ENCODE data around the gene ASGR1.
"Not testable (repeated sequence)": the region's sequence is repeated elsewhere in the genome, so short reads cannot be mapped to it uniquely, and the experiment has no call there.

ASGR1 gene

DNA sequence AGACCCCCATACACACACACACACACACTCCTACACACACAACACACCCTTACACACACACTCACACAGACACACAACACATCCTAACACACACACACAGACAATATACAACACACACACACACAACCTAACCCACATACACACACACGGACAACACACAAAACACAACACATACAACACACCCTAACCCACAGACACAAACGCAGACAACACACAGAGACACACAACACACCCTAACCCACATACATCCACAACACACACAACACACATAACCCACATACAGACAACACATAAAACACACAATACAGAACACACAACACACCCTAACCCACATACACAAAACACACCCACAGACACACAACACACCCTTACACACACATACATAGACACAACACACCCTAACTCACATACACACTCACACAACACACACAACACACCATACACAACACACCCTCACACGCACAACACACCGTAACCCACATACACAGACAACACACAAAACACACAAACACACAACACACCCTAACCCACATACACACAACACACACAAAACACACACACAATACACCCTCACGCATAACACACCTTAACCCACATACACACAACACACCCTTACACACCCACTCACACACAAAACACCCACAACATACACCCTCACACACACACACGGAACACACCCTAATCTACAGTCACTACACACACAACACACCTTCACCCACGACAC, 4.4 kb downstream of the ASGR1 start:
- H3K36me3 ChIP-seq (ENCODE audit: control insufficient read depth in 4 of 4, insufficient read depth in 4 of 4, low read length in 3 of 4), result no peaks in the 10 kb centered on the region
- DNase-seq, result peak; percentile 14 to 87 (median 64)
- H3K9me3 ChIP-seq (ENCODE audit: control extremely low read depth in 1 of 5, control insufficient read depth in 4 of 5, insufficient read depth in 2 of 5, low read depth in 1 of 5, low read length in 4 of 5), result peaks cover 0 to 3% (median under 1%) of the 10 kb centered on the region in 5 experiments
- H3K27me3 ChIP-seq (replicated peaks in 2 of 5; ENCODE audit: control insufficient read depth in 4 of 5, insufficient read depth in 5 of 5, low read length in 4 of 5), result no peaks in the 10 kb centered on the region
- 55% methylated on average over 4 of the region's 7 CpGs for WGBS (ENCODE audit: insufficient coverage)
- H3K27ac ChIP-seq (ENCODE audit: insufficient read depth in 1 of 2, low read depth in 1 of 2, low read length in 2 of 2, poor library complexity in 1 of 2, severe bottlenecking in 2 of 2), result no peak overlapping the region
- peak overlapping the region in 3 of 7 experiments; percentile 24 to 70 (median 54) for H3K4me3 ChIP-seq (ENCODE audit: control insufficient read depth in 1 of 7, extremely low read depth in 1 of 7, insufficient read depth in 4 of 7, low read depth in 2 of 7, low read length in 6 of 7)
- CTCF ChIA-PET, result interaction anchor here (1.2 to 1.8 kb wide), 2 partner anchors 11 to 38 kb away, joined by 3 to 12 read pairs; no protein-coding TSS in a partner anchor
- POLR2A ChIA-PET, result interaction anchor here (1.2 kb wide), 1 partner anchor 151 kb away, joined by 6 read pairs; no protein-coding TSS in a partner anchor
- H3K4me1 ChIP-seq (ENCODE audit: control extremely low read depth in 1 of 4, control insufficient read depth in 4 of 4, insufficient read depth in 4 of 4, low read length in 3 of 4), result peaks cover 0 to 40% (median 33%) of the 10 kb centered on the region in 4 experiments

- peak; percentile 94 to 97 (median 95) for DNase-seq
- peaks cover 0 to 40% (median 33%) of the 10 kb centered on the region in 4 experiments for H3K4me1 ChIP-seq (ENCODE audit: control extremely low read depth in 1 of 4, control insufficient read depth in 4 of 4, insufficient read depth in 4 of 4, low read length in 3 of 4)
- peaks cover 0 to 5% (median 3%) of the 10 kb centered on the region in 5 experiments for H3K9me3 ChIP-seq (ENCODE audit: control extremely low read depth in 1 of 5, control insufficient read depth in 4 of 5, insufficient read depth in 2 of 5, low read depth in 1 of 5, low read length in 4 of 5)
- H3K4me3 ChIP-seq (ENCODE audit: control insufficient read depth in 1 of 7, extremely low read depth in 1 of 7, insufficient read depth in 4 of 7, low read depth in 2 of 7, low read length in 6 of 7), result peak overlapping the region in 3 of 7 experiments; percentile 24 to 70 (median 54)
- H3K27me3 ChIP-seq (replicated peaks in 2 of 5; ENCODE audit: control insufficient read depth in 4 of 5, insufficient read depth in 5 of 5, low read length in 4 of 5), result no peaks in the 10 kb centered on the region
- no peaks in the 10 kb centered on the region for H3K36me3 ChIP-seq (ENCODE audit: control insufficient read depth in 4 of 4, insufficient read depth in 4 of 4, low read length in 3 of 4)
- WGBS (ENCODE audit: insufficient coverage), result 51% methylated on average over 58 of the region's 69 CpGs
- ChIA-PET POLR2A (interaction anchor here (1.2 kb wide), 1 partner anchor 150 kb away, joined by 6 read pairs; no protein-coding TSS in a partner anchor), CTCF (interaction anchor here (0.8 to 1.8 kb wide), 3 partner anchors 10 to 122 kb away, joined by 3 to 12 read pairs (median 4); no protein-coding TSS in a partner anchor)
- H3K27ac ChIP-seq (ENCODE audit: insufficient read depth in 1 of 2, low read depth in 1 of 2, low read length in 2 of 2, poor library complexity in 1 of 2, severe bottlenecking in 2 of 2), result no peak overlapping the region
Measured at GRCh38 chr17:7173687-7174602, 5.2 kb downstream of the ASGR1 start.

- POLR2A ChIA-PET; H3K27ac ChIP-seq (ENCODE audit: insufficient read depth in 1 of 2, low read depth in 1 of 2, low read length in 2 of 2, poor library complexity in 1 of 2, severe bottlenecking in 2 of 2); DNase-seq; H3K4me3 ChIP-seq (ENCODE audit: control insufficient read depth in 1 of 7, extremely low read depth in 1 of 7, insufficient read depth in 4 of 7, low read depth in 2 of 7, low read length in 6 of 7); H3K27me3 ChIP-seq (replicated peaks in 2 of 5; ENCODE audit: control insufficient read depth in 4 of 5, insufficient read depth in 5 of 5, low read length in 4 of 5); H3K9me3 ChIP-seq (ENCODE audit: control extremely low read depth in 1 of 5, control insufficient read depth in 4 of 5, insufficient read depth in 2 of 5, low read depth in 1 of 5, low read length in 4 of 5); H3K36me3 ChIP-seq (ENCODE audit: control insufficient read depth in 4 of 4, insufficient read depth in 4 of 4, low read length in 3 of 4): not testable (repeated sequence)
- WGBS (ENCODE audit: insufficient coverage), result 97% methylated on average over 14 of the region's 18 CpGs
- peaks cover 0 to 32% (median 26%) of the 10 kb centered on the region in 4 experiments for H3K4me1 ChIP-seq (ENCODE audit: control extremely low read depth in 1 of 4, control insufficient read depth in 4 of 4, insufficient read depth in 4 of 4, low read length in 3 of 4)
- CTCF ChIA-PET, result interaction anchor here (0.8 to 1.8 kb wide), 2 partner anchors 36 to 121 kb away, joined by 4 to 12 read pairs; no protein-coding TSS in a partner anchor
Measured at GRCh38 chr17:7172522-7173191, 6.5 kb downstream of the ASGR1 start.

- H3K27ac ChIP-seq (ENCODE audit: insufficient read depth in 1 of 2, low read depth in 1 of 2, low read length in 2 of 2, poor library complexity in 1 of 2, severe bottlenecking in 2 of 2); H3K27me3 ChIP-seq (replicated peaks in 2 of 5; ENCODE audit: control insufficient read depth in 4 of 5, insufficient read depth in 5 of 5, low read length in 4 of 5); DNase-seq; H3K9me3 ChIP-seq (ENCODE audit: control extremely low read depth in 1 of 5, control insufficient read depth in 4 of 5, insufficient read depth in 2 of 5, low read depth in 1 of 5, low read length in 4 of 5); H3K4me3 ChIP-seq (ENCODE audit: control insufficient read depth in 1 of 7, extremely low read depth in 1 of 7, insufficient read depth in 4 of 7, low read depth in 2 of 7, low read length in 6 of 7); POLR2A ChIA-PET; H3K36me3 ChIP-seq (ENCODE audit: control insufficient read depth in 4 of 4, insufficient read depth in 4 of 4, low read length in 3 of 4): not testable (repeated sequence)
- CTCF ChIA-PET, result interaction anchor here (0.7 to 1.6 kb wide), 5 partner anchors 10 to 256 kb away, joined by 3 to 6 read pairs (median 3); no protein-coding TSS in a partner anchor
- WGBS (ENCODE audit: insufficient coverage), result 100% methylated on average over 3 of the region's 7 CpGs
- peaks cover 0 to 15% (median 13%) of the 10 kb centered on the region in 4 experiments for H3K4me1 ChIP-seq (ENCODE audit: control extremely low read depth in 1 of 4, control insufficient read depth in 4 of 4, insufficient read depth in 4 of 4, low read length in 3 of 4)
Measured at GRCh38 chr17:7169565-7169908, 9.6 kb downstream of the ASGR1 start.

DNA sequence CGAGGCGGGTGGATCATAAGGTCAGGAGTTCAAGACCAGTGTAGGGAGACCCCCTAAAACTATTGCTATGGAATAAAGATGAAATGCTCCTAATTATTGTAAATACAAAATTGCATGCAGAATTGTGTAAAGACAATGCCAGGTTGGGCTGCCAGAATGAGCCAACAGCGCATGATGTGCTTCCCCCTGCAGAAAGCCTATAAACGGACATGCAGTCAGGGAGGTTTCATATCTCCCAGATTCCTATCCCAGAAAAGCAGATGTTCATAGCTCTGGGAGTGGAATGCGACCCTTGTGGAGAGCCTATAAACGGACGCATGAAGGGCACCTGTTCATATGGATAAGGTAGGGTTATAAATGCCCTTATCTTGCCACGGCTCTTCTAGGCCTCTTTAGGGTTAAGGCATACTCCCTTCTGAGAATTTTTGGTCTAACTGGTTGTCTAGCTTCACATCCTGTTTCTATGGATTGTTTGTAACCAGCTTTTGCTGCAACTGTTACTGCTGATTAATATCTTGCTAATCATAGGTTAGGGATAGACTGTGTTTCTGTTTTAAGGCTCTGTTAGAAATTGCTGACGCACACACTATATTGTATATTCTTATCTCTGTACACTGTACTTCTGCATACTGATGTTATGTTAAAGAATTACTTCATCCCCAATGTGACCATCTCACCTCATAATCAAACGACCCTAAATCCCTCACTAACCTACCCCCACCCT, 10.2 kb downstream of the ASGR1 start:
- CTCF ChIA-PET, result interaction anchor here (0.9 to 1.6 kb wide), 4 partner anchors 11 to 255 kb away, joined by 3 to 6 read pairs (median 3); no protein-coding TSS in a partner anchor
- 92% methylated on average over 2 of the region's 10 CpGs for WGBS (ENCODE audit: insufficient coverage)
- H3K9me3 ChIP-seq (ENCODE audit: control extremely low read depth in 1 of 5, control insufficient read depth in 4 of 5, insufficient read depth in 2 of 5, low read depth in 1 of 5, low read length in 4 of 5); POLR2A ChIA-PET; H3K27ac ChIP-seq (ENCODE audit: insufficient read depth in 1 of 2, low read depth in 1 of 2, low read length in 2 of 2, poor library complexity in 1 of 2, severe bottlenecking in 2 of 2); H3K4me3 ChIP-seq (ENCODE audit: control insufficient read depth in 1 of 7, extremely low read depth in 1 of 7, insufficient read depth in 4 of 7, low read depth in 2 of 7, low read length in 6 of 7); DNase-seq; H3K27me3 ChIP-seq (replicated peaks in 2 of 5; ENCODE audit: control insufficient read depth in 4 of 5, insufficient read depth in 5 of 5, low read length in 4 of 5); H3K36me3 ChIP-seq (ENCODE audit: control insufficient read depth in 4 of 4, insufficient read depth in 4 of 4, low read length in 3 of 4); H3K4me1 ChIP-seq (ENCODE audit: control extremely low read depth in 1 of 4, control insufficient read depth in 4 of 4, insufficient read depth in 4 of 4, low read length in 3 of 4): not testable (repeated sequence)

DNA sequence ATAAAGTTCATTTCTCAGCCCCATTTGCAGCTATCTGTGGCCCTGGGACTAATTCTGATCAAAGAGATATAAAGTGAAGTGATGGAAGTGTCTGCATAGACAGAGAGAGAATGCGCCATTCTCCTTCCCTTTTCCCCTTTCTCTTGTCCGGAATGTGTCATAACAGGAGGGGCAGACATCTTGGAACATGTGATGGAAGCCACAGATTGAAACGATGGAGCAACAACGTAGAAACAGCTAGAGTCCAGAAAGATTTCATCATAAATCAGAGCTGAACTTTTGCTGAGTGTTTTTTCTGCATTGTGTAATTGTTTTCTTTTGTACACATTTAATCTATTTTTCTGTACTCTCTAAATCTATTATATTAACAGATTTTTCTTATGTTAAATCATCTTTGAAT, 11.3 kb downstream of the ASGR1 start:
- Histone ChIP-seq H3K4me3 (ENCODE audit: control insufficient read depth in 1 of 7, extremely low read depth in 1 of 7, insufficient read depth in 4 of 7, low read depth in 2 of 7, low read length in 6 of 7) (no peak overlapping the region), H3K27me3 (replicated peaks in 2 of 5; ENCODE audit: control insufficient read depth in 4 of 5, insufficient read depth in 5 of 5, low read length in 4 of 5) (no peaks in the 10 kb centered on the region), H3K27ac (ENCODE audit: insufficient read depth in 1 of 2, low read depth in 1 of 2, low read length in 2 of 2, poor library complexity in 1 of 2, severe bottlenecking in 2 of 2) (no peak overlapping the region), H3K4me1 (ENCODE audit: control extremely low read depth in 1 of 4, control insufficient read depth in 4 of 4, insufficient read depth in 4 of 4, low read length in 3 of 4) (peaks cover 0 to 8% (median 3%) of the 10 kb centered on the region in 4 experiments), H3K9me3 (ENCODE audit: control extremely low read depth in 1 of 5, control insufficient read depth in 4 of 5, insufficient read depth in 2 of 5, low read depth in 1 of 5, low read length in 4 of 5) (peaks cover 0 to 5% (median 3%) of the 10 kb centered on the region in 5 experiments), H3K36me3 (ENCODE audit: control insufficient read depth in 4 of 4, insufficient read depth in 4 of 4, low read length in 3 of 4) (no peaks in the 10 kb centered on the region)
- POLR2A ChIA-PET, result no interaction called here
- WGBS (ENCODE audit: insufficient coverage), result 80% methylated on average over 2 of the region's 4 CpGs
- CTCF ChIA-PET, result interaction anchor here (0.9 to 1.1 kb wide), 2 partner anchors 26 to 45 kb away, joined by 3 to 4 read pairs; no protein-coding TSS in a partner anchor
- no peak for DNase-seq

All from common myeloid progenitor, CD34-positive (primary cell).